Activated naive CD8-positive, alpha-beta T cell treated with anti-CD3 and anti-CD28 coated beads, Interleukin-2, amount 10 ng/mL, durations not matched to agents 7 days and 5 days (primary cell): ENCODE measurements around the gene TRMU. TPM values are rescaled to one million over a fixed set of nuclear protein-coding genes. Genes with fewer than 3 reads are reported as not detected.
"Not testable (repeated sequence)": the region's sequence is repeated elsewhere in the genome, so short reads cannot be mapped to it uniquely, and the experiment has no call there.

ENCODE experiments used
- ATAC-seq: fragments of 150-1000 bp; cut with Tn5 transposase; one replicate; pipeline ENCODE4 v1.10.0; 2021; ENCODE audit warnings: low read depth, moderate library complexity
- POLR2A ChIA-PET: fragments of 350-600 bp; sonication (Branson Sonifier 250); formaldehyde crosslinking; loops from one replicate; lab custom pipeline; 2021; ENCODE audit warnings: antibody characterized with exemption; lab: Charles Lee
- DNase-seq: peaks from one replicate; pipeline ENCODE4 v3.0.0; 2021
- H3K27ac Mint-ChIP-seq: one replicate; pipeline ENCODE4 v1.8.0; 2022; ENCODE audit warnings: mild to moderate bottlenecking, mixed read lengths
- H3K27me3 Mint-ChIP-seq: one replicate; pipeline ENCODE4 v1.8.0; 2022; ENCODE audit warnings: mild to moderate bottlenecking, moderate library complexity, mixed read lengths
- H3K36me3 Mint-ChIP-seq: one replicate; pipeline ENCODE4 v1.8.0; 2021; ENCODE audit warnings: mild to moderate bottlenecking, mixed read lengths
- H3K4me1 Mint-ChIP-seq: one replicate; pipeline ENCODE4 v1.8.0; 2021; ENCODE audit warnings: mixed read lengths
- H3K4me3 Mint-ChIP-seq: one replicate; pipeline ENCODE4 v1.8.0; 2022; ENCODE audit warnings: mild to moderate bottlenecking, moderate library complexity, mixed read lengths
- H3K9me3 Mint-ChIP-seq: one replicate; pipeline ENCODE4 v1.8.0; 2021; ENCODE audit warnings: mixed read lengths
- total RNA-seq, 2 experiments: library from RNA; stranded (reverse); gene quantifications; one replicate each; pipeline ENCODE4 v1.2.3, GENCODE V29; 2021

Gene TRMU
- total RNA-seq, 2 experiments from 2014 or later, result 76.3 to 86.4 TPM

DNA sequence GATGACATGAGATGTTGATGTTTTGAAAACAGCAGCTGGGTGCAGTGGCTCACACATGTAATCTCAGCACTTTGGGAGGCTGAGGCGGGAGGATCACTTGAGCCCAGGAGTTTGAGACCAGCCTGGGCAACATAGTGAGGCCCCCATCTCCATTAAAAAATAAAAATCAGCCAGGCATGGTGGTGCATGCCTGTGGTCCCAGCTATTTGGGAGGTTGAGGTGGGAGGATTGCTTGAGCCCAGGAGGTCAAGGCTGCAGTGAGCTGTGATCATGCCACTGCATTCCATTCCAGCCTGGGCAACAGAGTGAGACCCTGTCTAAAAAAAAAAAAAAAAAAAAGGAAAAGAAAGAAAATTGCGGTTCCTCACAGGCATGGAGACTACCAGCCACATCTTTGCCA lies 22.7 kb upstream of the TRMU start:
- not testable (repeated sequence) for H3K9me3 Mint-ChIP-seq, H3K4me3 Mint-ChIP-seq, H3K27ac Mint-ChIP-seq, DNase-seq, H3K4me1 Mint-ChIP-seq, H3K27me3 Mint-ChIP-seq, ATAC-seq
- POLR2A ChIA-PET, result interaction anchor here (0.7 kb wide), 1 partner anchor 385 kb away, joined by 6 read pairs; no protein-coding TSS in a partner anchor
- peaks cover 45% of the 10 kb centered on the region for H3K36me3 Mint-ChIP-seq

DNA sequence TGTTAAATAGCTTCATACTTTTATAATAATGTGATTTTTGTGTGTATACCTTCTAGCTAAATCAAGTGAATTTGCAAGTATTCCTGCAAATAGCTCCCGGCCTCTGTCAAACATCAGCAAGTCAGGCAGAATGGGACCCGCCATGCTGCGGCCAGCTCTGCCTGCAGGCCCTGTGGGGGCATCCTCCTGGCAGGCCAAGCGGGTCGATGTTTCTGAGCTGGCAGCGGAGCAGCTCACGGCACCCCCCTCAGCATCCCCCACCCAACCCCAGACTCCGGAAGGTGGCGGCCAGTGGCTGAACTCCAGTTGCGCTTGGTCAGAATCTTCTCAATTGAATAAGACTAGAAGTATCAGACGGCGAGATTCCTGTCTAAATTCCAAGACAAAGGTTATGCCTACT lies 19.5 kb upstream of the TRMU start:
- peaks cover 2% of the 10 kb centered on the region for H3K4me1 Mint-ChIP-seq
- POLR2A ChIA-PET, result no interaction called here
- ATAC-seq (no peak), DNase-seq (no peak)
- H3K27ac Mint-ChIP-seq, result no peak overlapping the region
- H3K9me3 Mint-ChIP-seq, result no peaks in the 10 kb centered on the region
- H3K4me3 Mint-ChIP-seq, result no peak overlapping the region
- peaks cover 42% of the 10 kb centered on the region for H3K36me3 Mint-ChIP-seq
- H3K27me3 Mint-ChIP-seq, result no peaks in the 10 kb centered on the region

DNA sequence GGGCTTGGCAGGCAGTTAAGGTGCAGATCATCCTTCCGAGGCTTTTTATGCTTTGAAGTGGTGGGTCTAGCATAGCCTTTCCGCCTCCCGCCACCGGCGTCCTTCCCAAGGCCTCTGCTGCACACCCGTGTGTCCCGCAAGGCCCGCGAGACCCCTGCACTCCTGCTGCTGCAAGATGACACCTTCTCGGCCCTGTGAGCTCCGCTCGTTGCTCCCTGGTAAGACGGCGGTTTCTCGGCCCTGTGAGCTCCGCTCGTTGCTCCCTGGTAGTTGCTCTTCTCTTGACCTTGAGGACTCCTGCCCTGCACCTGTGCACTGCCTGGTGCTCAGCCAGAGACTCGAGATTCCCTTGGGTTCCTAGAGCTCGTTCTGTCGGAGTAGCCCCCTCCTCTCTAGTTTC lies 17.9 kb upstream of the TRMU start:
- no peak overlapping the region for H3K27ac Mint-ChIP-seq
- H3K9me3 Mint-ChIP-seq, result no peaks in the 10 kb centered on the region
- peaks cover 43% of the 10 kb centered on the region for H3K36me3 Mint-ChIP-seq
- H3K27me3 Mint-ChIP-seq, result no peaks in the 10 kb centered on the region
- H3K4me3 Mint-ChIP-seq, result no peak overlapping the region
- peaks cover 2% of the 10 kb centered on the region for H3K4me1 Mint-ChIP-seq
- ATAC-seq (no peak), DNase-seq (no peak)
- POLR2A ChIA-PET, result interaction anchor here (0.5 kb wide), 1 partner anchor 49 kb away, joined by 3 read pairs; no protein-coding TSS in a partner anchor

DNA sequence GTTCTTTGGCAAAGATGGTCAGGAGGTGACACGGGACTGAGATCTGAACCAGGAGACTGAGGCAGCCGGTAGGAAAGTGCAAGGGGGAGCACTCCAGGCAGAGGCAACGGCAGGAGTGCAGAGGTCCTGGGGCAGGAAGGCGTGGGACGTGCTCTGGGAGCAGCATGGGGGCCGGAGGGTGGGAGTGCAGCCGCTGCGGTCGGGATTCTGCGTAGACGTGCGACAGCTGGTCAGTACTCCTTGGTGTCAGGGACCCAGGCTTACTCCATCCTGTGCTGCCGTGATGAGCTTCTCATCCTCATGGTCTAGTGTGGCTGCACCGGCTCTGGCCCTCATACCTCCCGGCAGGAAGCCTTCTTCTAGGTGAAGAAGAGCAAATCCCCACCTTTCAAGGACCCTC lies 16.9 kb upstream of the TRMU start:
- ATAC-seq, result no peak
- Mint-ChIP-seq H3K9me3 (no peaks in the 10 kb centered on the region), H3K27ac (no peak overlapping the region), H3K36me3 (peaks cover 49% of the 10 kb centered on the region), H3K27me3 (no peaks in the 10 kb centered on the region), H3K4me3 (no peak overlapping the region), H3K4me1 (peaks cover 2% of the 10 kb centered on the region)
- POLR2A ChIA-PET, result no interaction called here
- no peak for DNase-seq

DNA sequence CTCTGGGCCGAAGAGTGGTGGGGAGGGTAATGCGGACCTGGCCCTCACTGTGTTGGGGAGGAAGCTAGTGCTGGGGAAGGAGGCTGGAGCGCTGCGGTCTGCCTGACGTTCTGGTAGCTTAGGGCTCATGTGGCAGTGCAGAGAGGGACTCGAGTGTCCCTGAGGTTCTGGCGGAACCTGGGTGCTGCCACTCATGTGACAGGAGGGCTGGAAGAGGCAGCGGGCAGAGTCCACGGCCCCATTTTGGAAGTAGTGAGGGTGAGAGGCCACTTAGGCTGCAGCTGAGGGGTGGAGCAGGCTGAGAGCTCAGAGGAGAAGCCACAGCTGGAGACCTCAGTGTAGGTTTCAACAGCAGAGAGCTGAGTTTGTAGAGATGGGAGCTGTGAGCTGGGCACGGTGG lies 16.2 kb upstream of the TRMU start:
- Mint-ChIP-seq H3K4me1 (peaks cover 2% of the 10 kb centered on the region), H3K27me3 (no peaks in the 10 kb centered on the region), H3K27ac (no peak overlapping the region), H3K4me3 (no peak overlapping the region), H3K9me3 (no peaks in the 10 kb centered on the region), H3K36me3 (peaks cover 47% of the 10 kb centered on the region)
- POLR2A ChIA-PET, result no interaction called here
- no peak for DNase-seq
- ATAC-seq, result no peak

DNA sequence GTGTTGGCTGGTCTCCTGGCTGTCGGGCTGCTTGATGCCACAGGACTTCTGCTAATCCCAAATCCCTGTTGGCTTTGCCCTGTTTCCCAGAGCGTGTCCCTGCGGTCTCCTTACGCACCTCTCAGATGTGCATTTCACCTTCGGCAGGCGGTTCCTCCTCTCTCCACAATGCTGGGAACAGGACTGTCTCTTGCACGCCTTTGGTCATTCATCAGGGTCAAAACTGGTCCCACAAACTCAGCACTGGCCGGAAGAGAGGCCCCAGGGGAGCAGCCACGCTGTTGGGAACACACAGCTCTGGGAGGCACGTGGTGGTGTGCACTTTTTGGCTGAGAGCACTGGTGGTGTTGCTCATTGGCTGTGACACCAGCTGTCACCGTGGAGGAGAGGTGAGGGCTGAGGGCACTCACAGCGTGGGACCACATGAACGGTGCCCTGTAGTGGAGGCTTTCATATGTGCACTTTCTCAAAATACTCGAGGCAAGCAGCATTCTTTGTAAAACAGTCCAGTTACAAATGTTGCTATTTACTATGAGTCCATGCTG lies 15.3 kb upstream of the TRMU start:
- Mint-ChIP-seq H3K4me1 (peaks cover 2% of the 10 kb centered on the region), H3K36me3 (peaks cover 52% of the 10 kb centered on the region), H3K27ac (no peak overlapping the region), H3K9me3 (no peaks in the 10 kb centered on the region), H3K4me3 (no peak overlapping the region), H3K27me3 (no peaks in the 10 kb centered on the region)
- DNase-seq (no peak), ATAC-seq (no peak)
- POLR2A ChIA-PET, result no interaction called here

DNA sequence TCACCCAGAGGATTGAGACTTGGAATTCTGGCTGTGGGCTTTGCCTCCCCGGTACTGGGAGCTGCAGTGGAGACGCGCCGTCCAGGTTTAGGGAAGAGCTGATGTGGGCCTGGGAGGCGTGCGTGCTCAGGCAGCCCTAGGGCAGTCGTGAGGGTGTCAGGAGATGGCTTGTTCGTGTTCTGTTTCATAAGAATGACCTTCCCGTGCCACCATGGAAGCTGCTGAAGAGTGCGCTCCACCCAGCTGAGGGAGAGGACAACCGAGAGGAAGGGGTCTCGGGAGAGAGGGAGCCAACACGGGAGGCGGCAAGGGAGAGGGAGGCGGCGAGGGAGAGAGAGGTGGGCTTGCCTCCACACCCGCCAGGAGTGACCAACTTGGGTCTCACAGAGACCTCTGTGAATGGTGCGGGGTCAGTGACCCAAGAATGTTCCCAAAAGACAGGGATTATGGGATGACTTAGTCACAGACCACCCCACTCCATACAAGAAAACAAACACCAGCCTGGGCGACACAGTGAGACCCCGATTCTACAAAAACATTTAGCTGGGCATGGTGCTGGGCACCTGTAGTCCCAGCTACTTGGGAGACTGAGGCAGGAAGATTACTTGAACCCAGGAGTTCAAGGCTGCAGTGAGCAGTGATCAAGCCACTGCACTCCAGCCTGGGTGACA lies 14.7 kb upstream of the TRMU start:
- no peak for DNase-seq
- POLR2A ChIA-PET, result no interaction called here
- ATAC-seq, result no peak
- Mint-ChIP-seq H3K27me3 (no peaks in the 10 kb centered on the region), H3K9me3 (no peaks in the 10 kb centered on the region), H3K36me3 (peaks cover 53% of the 10 kb centered on the region), H3K4me1 (peaks cover 2% of the 10 kb centered on the region), H3K27ac (no peak overlapping the region), H3K4me3 (no peak overlapping the region)

DNA sequence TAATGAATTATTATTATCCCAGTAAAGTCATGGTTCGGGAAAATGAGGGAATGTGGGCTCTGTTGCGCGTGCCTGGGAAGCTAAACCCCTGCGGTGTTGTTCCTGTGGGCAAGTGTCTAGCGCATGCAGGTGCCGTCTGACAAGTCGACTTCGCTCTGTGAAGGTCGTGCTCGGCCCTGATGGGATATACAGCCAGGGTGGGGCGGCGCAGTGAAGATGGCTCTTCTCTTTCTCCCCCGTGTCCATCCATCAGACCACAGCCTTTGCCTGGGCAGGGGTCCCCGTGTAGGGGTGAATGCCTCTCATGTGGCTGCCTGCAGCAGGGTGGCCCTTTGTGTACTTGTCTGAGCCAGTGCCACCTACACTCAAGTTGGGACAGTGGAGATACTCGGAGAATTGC lies 12.8 kb upstream of the TRMU start:
- H3K9me3 Mint-ChIP-seq, result no peaks in the 10 kb centered on the region
- no peak overlapping the region for H3K4me3 Mint-ChIP-seq
- H3K27ac Mint-ChIP-seq, result no peak overlapping the region
- peaks cover 50% of the 10 kb centered on the region for H3K36me3 Mint-ChIP-seq
- DNase-seq (no peak), ATAC-seq (no peak)
- no peaks in the 10 kb centered on the region for H3K27me3 Mint-ChIP-seq
- peaks cover 2% of the 10 kb centered on the region for H3K4me1 Mint-ChIP-seq
- POLR2A ChIA-PET, result no interaction called here

DNA sequence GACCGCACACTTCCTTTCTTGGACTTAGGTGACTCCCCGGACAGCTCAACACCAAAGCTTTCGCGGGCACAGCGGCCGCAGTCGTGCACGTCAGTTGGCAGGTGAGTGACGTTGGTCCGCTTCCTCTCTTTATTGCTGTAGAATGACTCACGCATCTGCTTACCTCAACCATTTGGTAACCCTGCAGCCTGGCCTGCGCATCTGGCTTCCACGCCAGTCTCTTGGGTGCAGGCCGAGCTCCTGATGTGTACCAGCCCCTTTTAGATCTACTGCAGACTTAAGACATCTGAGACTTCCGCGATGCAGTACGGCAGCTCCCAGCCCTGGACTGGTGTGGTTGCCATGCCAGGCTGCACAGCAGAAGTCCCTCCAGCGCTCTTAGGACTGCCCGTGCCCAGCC lies 12.4 kb upstream of the TRMU start:
- peaks cover 47% of the 10 kb centered on the region for H3K36me3 Mint-ChIP-seq
- H3K4me3 Mint-ChIP-seq, result no peak overlapping the region
- no peak for DNase-seq
- no peak for ATAC-seq
- no peaks in the 10 kb centered on the region for H3K9me3 Mint-ChIP-seq
- no peaks in the 10 kb centered on the region for H3K27me3 Mint-ChIP-seq
- peak overlapping the region; percentile 56 for H3K27ac Mint-ChIP-seq
- POLR2A ChIA-PET, result no interaction called here
- H3K4me1 Mint-ChIP-seq, result peaks cover 2% of the 10 kb centered on the region

DNA sequence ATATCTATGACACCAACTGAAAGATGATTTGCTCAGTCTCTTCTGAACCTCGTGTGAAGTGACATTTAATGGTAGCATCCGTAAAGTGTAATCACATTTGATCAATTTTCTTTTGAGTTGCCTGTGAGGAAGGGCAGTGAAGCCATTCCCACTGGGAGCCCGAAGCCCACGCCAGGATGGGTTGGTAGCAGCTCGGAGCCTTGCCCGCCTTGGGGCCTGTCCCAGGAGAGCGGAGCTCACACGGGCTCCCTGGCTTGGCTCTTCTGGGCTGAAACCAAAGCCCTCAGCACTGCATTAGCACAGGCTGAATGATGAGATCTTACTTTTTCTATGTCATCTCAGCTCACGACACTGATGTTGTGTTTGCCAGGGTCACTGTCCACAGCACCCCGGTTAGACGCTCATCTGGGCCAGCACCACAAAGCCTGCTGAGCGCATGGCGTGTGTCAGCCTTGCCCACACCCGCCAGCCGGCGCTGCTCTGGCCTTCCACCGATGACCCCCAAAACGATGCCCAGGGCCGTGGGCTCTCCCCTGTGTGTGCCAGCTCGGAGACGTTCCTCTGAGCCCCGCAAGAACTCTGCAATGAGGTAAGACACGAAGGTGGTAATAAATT lies 9.3 kb upstream of the TRMU start:
- POLR2A ChIA-PET, result no interaction called here
- H3K27ac Mint-ChIP-seq, result no peak overlapping the region
- no peaks in the 10 kb centered on the region for H3K4me1 Mint-ChIP-seq
- no peaks in the 10 kb centered on the region for H3K27me3 Mint-ChIP-seq
- DNase-seq, result no peak
- ATAC-seq, result no peak
- H3K9me3 Mint-ChIP-seq, result no peaks in the 10 kb centered on the region
- no peak overlapping the region for H3K4me3 Mint-ChIP-seq
- peaks cover 32% of the 10 kb centered on the region for H3K36me3 Mint-ChIP-seq

DNA sequence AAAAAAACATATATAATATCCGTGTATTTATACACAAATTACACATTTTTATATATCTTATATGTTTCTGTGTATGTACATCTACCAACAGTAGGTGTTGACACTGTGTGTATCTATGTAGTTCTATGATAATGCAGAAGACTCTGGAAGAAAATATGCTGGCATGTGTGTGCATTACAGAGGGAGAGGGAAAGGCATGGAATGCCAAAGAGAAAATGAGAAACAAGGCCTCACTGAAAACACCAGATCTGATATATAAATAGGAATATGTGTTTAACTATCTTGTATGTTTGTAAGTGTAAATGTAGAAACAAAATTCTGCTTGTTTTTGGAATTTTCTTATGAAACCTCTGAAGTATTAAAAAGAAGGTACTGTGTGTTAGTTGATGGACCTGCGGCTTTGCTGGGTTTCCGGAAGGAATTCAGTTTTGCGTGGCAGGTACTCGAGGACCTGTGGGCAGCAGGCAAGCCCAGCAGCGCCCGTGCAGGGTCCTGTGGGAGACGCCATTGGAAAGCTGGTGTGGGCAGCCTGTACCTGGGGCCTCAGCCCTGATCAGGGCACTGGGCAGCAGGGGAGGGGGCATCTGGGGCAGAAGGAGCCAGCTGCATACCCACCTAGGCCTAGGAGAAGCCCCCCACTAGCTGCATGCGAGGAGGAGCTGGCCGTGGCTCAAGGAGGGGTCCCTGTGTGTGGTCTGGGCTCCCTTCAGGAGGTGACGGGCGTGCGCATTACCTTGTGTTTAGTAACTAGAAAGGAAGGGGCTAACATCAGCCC lies 7.6 kb upstream of the TRMU start:
- H3K27ac Mint-ChIP-seq, result no peak overlapping the region
- no peaks in the 10 kb centered on the region for H3K9me3 Mint-ChIP-seq
- DNase-seq (no peak), ATAC-seq (no peak)
- H3K4me1 Mint-ChIP-seq, result no peaks in the 10 kb centered on the region
- peaks cover 26% of the 10 kb centered on the region for H3K36me3 Mint-ChIP-seq
- POLR2A ChIA-PET, result no interaction called here
- H3K27me3 Mint-ChIP-seq, result no peaks in the 10 kb centered on the region
- no peak overlapping the region for H3K4me3 Mint-ChIP-seq

DNA sequence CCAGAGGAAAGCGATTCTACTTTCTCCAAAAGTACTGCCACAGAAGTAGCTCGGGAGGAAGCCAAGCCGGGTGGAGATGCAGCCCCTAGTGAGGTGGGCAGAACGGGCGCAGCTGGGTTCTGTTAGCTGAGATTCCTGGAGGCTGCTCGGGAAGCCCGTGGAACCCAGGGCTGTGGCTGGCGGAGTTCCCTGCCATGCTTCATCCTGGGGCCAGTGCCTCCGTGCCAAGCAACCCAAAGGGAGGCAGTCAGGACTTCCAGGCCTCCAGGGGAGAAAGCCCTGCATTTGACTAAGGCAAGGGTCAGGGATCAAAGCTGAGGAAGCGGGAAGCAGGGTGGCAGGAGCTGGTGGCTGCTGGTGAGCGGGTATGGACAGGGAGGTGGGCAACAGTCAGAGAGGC lies 6.7 kb upstream of the TRMU start:
- Mint-ChIP-seq H3K27ac (no peak overlapping the region), H3K9me3 (no peaks in the 10 kb centered on the region), H3K36me3 (peaks cover 28% of the 10 kb centered on the region), H3K27me3 (no peaks in the 10 kb centered on the region), H3K4me3 (no peak overlapping the region), H3K4me1 (no peaks in the 10 kb centered on the region)
- ATAC-seq (no peak), DNase-seq (no peak)
- POLR2A ChIA-PET, result no interaction called here

DNA sequence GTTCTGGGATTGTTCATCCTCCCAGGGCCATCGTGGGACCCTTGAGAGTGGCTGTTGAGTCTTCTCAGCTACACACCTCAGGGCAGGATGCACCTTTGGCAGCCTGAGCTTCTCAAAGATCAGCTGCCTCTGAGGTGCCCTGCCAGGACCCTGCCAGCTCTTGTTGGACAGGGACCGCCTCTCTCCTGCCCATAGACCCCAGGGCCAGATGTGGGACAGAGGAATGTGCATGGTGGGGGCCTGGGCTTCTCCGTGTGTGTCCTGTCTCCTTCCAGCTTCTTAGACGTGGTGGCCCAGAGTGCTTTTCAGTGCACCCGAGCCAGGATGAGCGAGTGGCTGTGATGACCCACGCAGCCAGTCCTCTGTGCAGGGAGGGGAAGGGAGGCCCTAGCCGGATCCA lies 5.9 kb upstream of the TRMU start:
- peaks cover 25% of the 10 kb centered on the region for H3K36me3 Mint-ChIP-seq
- H3K9me3 Mint-ChIP-seq, result no peaks in the 10 kb centered on the region
- ATAC-seq (no peak), DNase-seq (no peak)
- peaks cover 3% of the 10 kb centered on the region for H3K4me1 Mint-ChIP-seq
- H3K27ac Mint-ChIP-seq, result no peak overlapping the region
- no peaks in the 10 kb centered on the region for H3K27me3 Mint-ChIP-seq
- POLR2A ChIA-PET, result no interaction called here
- H3K4me3 Mint-ChIP-seq, result no peak overlapping the region
